GM12891 (cell line): ENCODE results near the gene GALM.

Experiments
- DNase-seq: peaks from one replicate; pipeline ENCODE4 v3.0.0; 2011; ENCODE audit warnings: low spot score; ENCODE audit not compliant: insufficient read length
- FAIRE-seq: peaks from 2 replicates; lab custom pipeline; 2011; peaks lifted over from hg19 to GRCh38; lab: Jason Lieb, UNC
- PAX5 ChIP-seq: IDR thresholded peaks from 2 replicates; pipeline ENCODE4 v1.6.1; 2011; ENCODE audit warnings: low read length, moderate library complexity, mild to moderate bottlenecking; ENCODE audit not compliant: insufficient read depth, severe bottlenecking
- POLR2A ChIP-seq: IDR thresholded peaks from 2 replicates; pipeline ENCODE4 v1.6.1; 2011; ENCODE audit warnings: low read depth, low read length, control low read depth
- POLR2AphosphoS5 ChIP-seq: IDR thresholded peaks from 2 replicates; pipeline ENCODE4 v1.6.1; 2011; ENCODE audit warnings: low read depth, low read length, control low read depth
- POU2F2 ChIP-seq: IDR thresholded peaks from 2 replicates; pipeline ENCODE4 v1.6.1; 2011; ENCODE audit warnings: low read depth, mild to moderate bottlenecking, control low read depth, low read length, moderate library complexity
- SPI1 ChIP-seq: IDR thresholded peaks from 2 replicates; pipeline ENCODE4 v1.6.1; 2011; ENCODE audit warnings: low read depth, low read length, control low read depth
- TAF1 ChIP-seq: IDR thresholded peaks from 2 replicates; pipeline ENCODE4 v1.6.1; 2011; ENCODE audit warnings: low read depth, low read length, control low read depth

GALM gene

DNA sequence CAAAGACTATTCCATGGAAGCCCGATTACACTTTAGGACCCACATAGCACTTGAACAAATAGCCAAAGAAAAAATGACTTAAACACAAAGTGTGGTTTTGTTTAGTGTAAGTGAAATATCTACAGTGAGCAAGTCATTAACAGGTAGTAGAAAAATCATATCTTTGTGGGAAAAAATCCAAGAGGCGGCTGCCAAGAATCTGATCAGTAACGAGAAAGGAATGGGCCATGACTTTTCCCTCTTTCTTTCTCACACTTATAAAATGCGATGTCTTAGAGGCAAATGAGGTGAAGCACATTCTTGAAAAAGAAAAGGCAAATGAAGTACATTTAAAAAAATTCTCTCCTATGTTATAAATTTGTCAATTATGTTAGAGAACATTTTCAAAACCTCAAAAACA is 99.2 kb downstream of the GALM start:
- FAIRE-seq (no peak), DNase-seq (no peak)
- TF ChIP-seq POLR2A (no peak), TAF1 (no peak), POLR2AphosphoS5 (no peak), PAX5 (no peak), SPI1 (no peak), POU2F2 (no peak)

GRCh38 chr2:38765551-38765950 is 99.6 kb downstream of the GALM start:
- TF ChIP-seq POU2F2: no peak
- TF ChIP-seq POLR2A: no peak
- no peak for TF ChIP-seq POLR2AphosphoS5
- TF ChIP-seq SPI1: no peak
- TF ChIP-seq PAX5: no peak
- TF ChIP-seq TAF1: no peak
- DNase-seq (no peak), FAIRE-seq (no peak)

GRCh38 chr2:38771632-38772031 is 105.7 kb downstream of the GALM start:
- FAIRE-seq (no peak), DNase-seq (no peak)
- TF ChIP-seq POLR2AphosphoS5 (no peak), SPI1 (no peak), PAX5 (no peak), POU2F2 (no peak), POLR2A (no peak), TAF1 (no peak)

GRCh38 chr2:38775097-38775920 is 109.4 kb downstream of the GALM start:
- DNase-seq: no peak
- TF ChIP-seq SPI1: no peak
- no peak for TF ChIP-seq POU2F2
- no peak for TF ChIP-seq POLR2AphosphoS5
- no peak for TF ChIP-seq POLR2A
- TF ChIP-seq TAF1: no peak
- no peak for TF ChIP-seq PAX5
- FAIRE-seq: no peak

DNA sequence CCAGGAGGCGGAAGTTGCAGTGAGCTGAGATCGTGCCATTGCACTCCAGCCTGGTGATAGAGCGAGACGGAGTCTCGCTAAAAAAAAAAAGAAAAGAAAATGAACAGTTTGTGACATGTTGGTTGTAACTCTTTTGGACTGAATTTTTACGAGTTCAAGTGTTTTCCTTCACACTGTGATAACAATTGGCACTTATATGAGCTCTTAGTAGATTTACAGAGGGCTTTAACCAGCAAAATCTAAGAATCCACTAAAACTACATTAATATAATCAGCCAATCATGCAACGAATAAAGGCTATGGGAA is 110.0 kb downstream of the GALM start:
- no peak for DNase-seq
- TF ChIP-seq POLR2A: no peak
- no peak for TF ChIP-seq POLR2AphosphoS5
- TF ChIP-seq PAX5: no peak
- no peak for TF ChIP-seq TAF1
- TF ChIP-seq POU2F2: no peak
- no peak for TF ChIP-seq SPI1
- FAIRE-seq: no peak

- no peak for TF ChIP-seq SPI1
- no peak for TF ChIP-seq POU2F2
- TF ChIP-seq TAF1: no peak
- no peak for TF ChIP-seq PAX5
- TF ChIP-seq POLR2A: no peak
- TF ChIP-seq POLR2AphosphoS5: no peak
- DNase-seq (no peak), FAIRE-seq (no peak)
Observed at GRCh38 chr2:38776531-38776930, 110.6 kb downstream of the GALM start.

DNA sequence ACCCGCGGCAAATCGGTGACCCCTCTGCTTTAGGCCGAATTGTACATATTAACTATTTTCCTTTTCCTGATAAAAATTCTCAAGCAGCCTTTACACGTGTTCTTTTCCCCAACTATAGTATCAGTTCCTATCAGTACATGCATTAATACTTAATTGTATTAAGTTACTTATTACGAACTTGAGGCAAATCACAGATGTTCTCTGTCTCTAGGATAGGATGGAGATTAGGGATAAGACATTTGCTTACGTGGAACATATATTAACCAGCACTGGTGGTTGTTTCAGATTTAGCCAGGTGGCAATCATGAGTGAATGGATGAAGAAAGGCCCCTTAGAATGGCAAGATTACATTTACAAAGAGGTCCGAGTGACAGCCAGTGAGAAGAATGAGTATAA is 112.8 kb downstream of the GALM start:
- no peak for FAIRE-seq
- no peak for DNase-seq
- no peak for TF ChIP-seq POU2F2
- TF ChIP-seq SPI1: no peak
- TF ChIP-seq POLR2A: no peak
- no peak for TF ChIP-seq POLR2AphosphoS5
- no peak for TF ChIP-seq PAX5

- no peak for DNase-seq
- TF ChIP-seq PAX5 (no peak), SPI1 (no peak), TAF1 (no peak), POU2F2 (no peak), POLR2A (no peak), POLR2AphosphoS5 (no peak)
- FAIRE-seq: no peak
Observed at GRCh38 chr2:38783586-38783985, 117.7 kb downstream of the GALM start.
